ENCODE results near the gene TXNDC15. TPM values are rescaled to one million over a fixed set of nuclear protein-coding genes. Genes with fewer than 3 reads are reported as not detected.
"Not testable (repeated sequence)": the region's sequence is repeated elsewhere in the genome, so short reads cannot be mapped to it uniquely, and the experiment has no call there.

TXNDC15 gene
- total RNA-seq, 1 experiment from 2014 or later, result 47.4 TPM

DNA sequence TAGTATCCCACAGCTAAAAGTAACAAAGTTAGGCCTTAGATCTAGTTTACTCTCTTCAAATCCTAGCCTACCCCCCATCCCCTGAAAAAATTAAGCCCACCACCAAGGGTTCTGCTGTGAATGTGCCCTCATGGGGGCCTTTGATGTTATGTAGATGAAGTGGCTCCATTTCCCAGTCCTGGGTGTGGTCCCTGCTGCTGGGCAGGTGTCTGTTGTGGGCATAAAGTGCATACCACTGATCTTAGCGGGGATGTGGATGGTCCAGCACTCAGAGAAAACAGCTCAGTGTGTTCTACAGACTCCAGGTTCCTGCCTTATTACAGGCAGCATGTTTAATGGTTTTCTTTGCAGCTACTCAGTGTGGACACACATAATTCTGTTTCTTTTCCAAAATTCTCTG, 32.6 kb downstream of the TXNDC15 start:
- peak overlapping the region; percentile 93 for H3K27ac ChIP-seq (ENCODE audit: low read length)
- H3K36me3 ChIP-seq (ENCODE audit: control insufficient read depth, insufficient read depth, low read length), result peaks cover 3% of the 10 kb centered on the region; the same call in 1 of the 2 replicates
- TF ChIP-seq TCF7L2 (IDR thresholded peaks at IDR 0.05; ENCODE audit: low read depth, low read length) (no peak), SIN3A (IDR thresholded peaks at IDR 0.05; ENCODE audit: borderline replicate concordance, insufficient read depth, low read depth, low read length) (no peak), REST (IDR thresholded peaks at IDR 0.05; ENCODE audit: insufficient read depth in 1 of 2, low read depth in 2 of 2, low read length in 1 of 2) (no peak), POLR2AphosphoS5 (IDR thresholded peaks at IDR 0.05; ENCODE audit: low read depth, low read length) (no peak; the same call in 1 of the 2 replicates)
- TF ChIP-seq, protein P1, sequence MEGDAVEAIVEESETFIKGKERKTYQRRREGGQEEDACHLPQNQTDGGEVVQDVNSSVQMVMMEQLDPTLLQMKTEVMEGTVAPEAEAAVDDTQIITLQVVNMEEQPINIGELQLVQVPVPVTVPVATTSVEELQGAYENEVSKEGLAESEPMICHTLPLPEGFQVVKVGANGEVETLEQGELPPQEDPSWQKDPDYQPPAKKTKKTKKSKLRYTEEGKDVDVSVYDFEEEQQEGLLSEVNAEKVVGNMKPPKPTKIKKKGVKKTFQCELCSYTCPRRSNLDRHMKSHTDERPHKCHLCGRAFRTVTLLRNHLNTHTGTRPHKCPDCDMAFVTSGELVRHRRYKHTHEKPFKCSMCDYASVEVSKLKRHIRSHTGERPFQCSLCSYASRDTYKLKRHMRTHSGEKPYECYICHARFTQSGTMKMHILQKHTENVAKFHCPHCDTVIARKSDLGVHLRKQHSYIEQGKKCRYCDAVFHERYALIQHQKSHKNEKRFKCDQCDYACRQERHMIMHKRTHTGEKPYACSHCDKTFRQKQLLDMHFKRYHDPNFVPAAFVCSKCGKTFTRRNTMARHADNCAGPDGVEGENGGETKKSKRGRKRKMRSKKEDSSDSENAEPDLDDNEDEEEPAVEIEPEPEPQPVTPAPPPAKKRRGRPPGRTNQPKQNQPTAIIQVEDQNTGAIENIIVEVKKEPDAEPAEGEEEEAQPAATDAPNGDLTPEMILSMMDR (IDR thresholded peaks at IDR 0.05), result no peak
- ChIA-PET POLR2A (no interaction called here), CTCF (no interaction called here)
- no peaks in the 10 kb centered on the region for H3K27me3 ChIP-seq (ENCODE audit: control insufficient read depth, insufficient read depth, low read length)
- in situ Hi-C loops (cut with HindIII; ENCODE audit: low pct_unique_long_range_greater_than_20kb, low sequenced_read_pairs) (no loop called here), intact Hi-C loops (cut with micrococcal nuclease; ENCODE audit: unreplicated experiment) (no loop called here)
- BruUV-seq (replicated peaks), result no TSS peak
- H3K4me3 ChIP-seq (ENCODE audit: low read depth in 2 of 2, low read length in 2 of 2), result no peak overlapping the region
- peaks cover 7% of the 10 kb centered on the region; the same call in 1 of the 2 replicates for H3K4me1 ChIP-seq (ENCODE audit: control insufficient read depth, insufficient read depth, low read length)
- DNase-seq (ENCODE audit: low read depth, low spot score), result no peak
- H3K9me3 ChIP-seq (ENCODE audit: control insufficient read depth, insufficient read depth, low read depth, low read length), result no peaks in the 10 kb centered on the region
- no peak for ATAC-seq

GRCh38 chr5:134910752-134911151, 36.6 kb downstream of the TXNDC15 start:
- intact Hi-C loops (cut with micrococcal nuclease; ENCODE audit: unreplicated experiment); H3K4me1 ChIP-seq (ENCODE audit: control insufficient read depth, insufficient read depth, low read length); H3K36me3 ChIP-seq (ENCODE audit: control insufficient read depth, insufficient read depth, low read length); in situ Hi-C loops (cut with HindIII; ENCODE audit: low pct_unique_long_range_greater_than_20kb, low sequenced_read_pairs); POLR2A ChIA-PET; H3K9me3 ChIP-seq (ENCODE audit: control insufficient read depth, insufficient read depth, low read depth, low read length); H3K27me3 ChIP-seq (ENCODE audit: control insufficient read depth, insufficient read depth, low read length); BruUV-seq (replicated peaks); DNase-seq (ENCODE audit: low read depth, low spot score); H3K4me3 ChIP-seq (ENCODE audit: low read depth in 2 of 2, low read length in 2 of 2); ATAC-seq; H3K27ac ChIP-seq (ENCODE audit: low read length); CTCF ChIA-PET: not testable (repeated sequence)

DNA sequence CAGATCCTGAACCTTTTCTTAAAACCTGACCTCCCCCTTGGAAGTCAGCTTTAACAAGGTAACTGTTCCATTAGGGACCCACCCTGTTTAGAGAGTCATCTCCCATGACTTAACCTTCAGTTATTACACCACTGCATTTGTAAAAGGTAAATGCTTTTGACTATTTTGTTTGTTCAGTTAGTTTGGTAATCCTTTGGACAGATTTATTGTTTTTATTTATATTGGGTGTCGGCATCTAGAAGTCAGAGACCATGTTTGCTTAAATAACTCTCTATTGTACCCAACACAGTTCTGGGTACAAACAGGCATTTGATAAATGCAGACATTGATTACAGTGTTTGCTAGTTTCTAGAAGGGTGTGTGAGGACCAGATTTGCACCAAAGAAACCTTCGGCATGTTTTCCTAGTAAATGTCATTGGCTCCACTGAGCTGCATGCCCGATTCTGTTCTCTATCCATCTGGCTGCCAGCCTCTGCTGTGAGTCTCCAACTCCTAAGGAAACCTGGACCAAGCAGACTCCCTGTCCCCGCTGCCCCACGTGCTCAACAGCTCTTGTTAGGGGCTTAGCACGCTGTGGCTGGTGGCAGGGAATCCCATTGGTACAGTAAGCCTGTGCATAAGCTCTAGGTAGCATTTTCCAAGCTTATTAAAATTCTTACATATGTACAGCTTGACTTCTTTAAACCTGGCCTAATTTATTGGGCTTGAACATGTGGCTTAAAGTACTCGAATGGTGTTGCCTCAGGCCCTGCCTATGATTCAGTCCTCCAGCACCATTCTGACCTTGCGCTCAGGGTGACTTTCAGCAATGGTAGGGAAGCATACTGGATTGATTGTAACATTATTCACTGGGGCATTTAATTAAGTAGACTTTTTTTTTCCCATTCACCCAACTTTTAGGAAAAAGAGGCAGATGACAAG, 37.4 kb downstream of the TXNDC15 start:
- intact Hi-C loops (cut with micrococcal nuclease; ENCODE audit: unreplicated experiment) (no loop called here), in situ Hi-C loops (cut with HindIII; ENCODE audit: low pct_unique_long_range_greater_than_20kb, low sequenced_read_pairs) (no loop called here)
- no peak overlapping the region for H3K4me3 ChIP-seq (ENCODE audit: low read depth in 2 of 2, low read length in 2 of 2)
- H3K9me3 ChIP-seq (ENCODE audit: control insufficient read depth, insufficient read depth, low read depth, low read length), result no peaks in the 10 kb centered on the region
- peaks cover 3% of the 10 kb centered on the region; the same call in 1 of the 2 replicates for H3K4me1 ChIP-seq (ENCODE audit: control insufficient read depth, insufficient read depth, low read length)
- BruUV-seq (replicated peaks), result no TSS peak
- no peak for DNase-seq (ENCODE audit: low read depth, low spot score)
- peaks cover 3% of the 10 kb centered on the region; the same call in 1 of the 2 replicates for H3K36me3 ChIP-seq (ENCODE audit: control insufficient read depth, insufficient read depth, low read length)
- no peak for TF ChIP-seq POLR2AphosphoS5 (IDR thresholded peaks at IDR 0.05; ENCODE audit: low read depth, low read length)
- no peak for TF ChIP-seq SIN3A (IDR thresholded peaks at IDR 0.05; ENCODE audit: borderline replicate concordance, insufficient read depth, low read depth, low read length)
- TF ChIP-seq TCF7L2 (IDR thresholded peaks at IDR 0.05; ENCODE audit: low read depth, low read length), result no peak
- no peak for TF ChIP-seq REST (IDR thresholded peaks at IDR 0.05; ENCODE audit: insufficient read depth in 1 of 2, low read depth in 2 of 2, low read length in 1 of 2)
- TF ChIP-seq, protein P1 (IDR thresholded peaks at IDR 0.05), result no peak
- CTCF ChIA-PET, result no interaction called here
- H3K27me3 ChIP-seq (ENCODE audit: control insufficient read depth, insufficient read depth, low read length), result no peaks in the 10 kb centered on the region
- H3K27ac ChIP-seq (ENCODE audit: low read length), result no peak overlapping the region
- POLR2A ChIA-PET, result no interaction called here
- ATAC-seq, result no peak
